Ascending aorta (tissue), 2 donors: ENCODE measurements around the gene NFRKB. TPM values are rescaled to one million over a fixed set of nuclear protein-coding genes. Genes with fewer than 3 reads are reported as not detected.

Experiments
- DNase-seq, 2 donors: peaks; one replicate each; pipeline ENCODE4 v3.0.0-alpha.2; 2019; ENCODE audit warnings: low spot score in 2 of 2
- H3K27ac ChIP-seq, 2 donors: fragments of 200-600 bp; sonication (generic); one replicate each; pipeline ENCODE4 v1.5.1; 2016 to 2017; ENCODE audit warnings: mild to moderate bottlenecking in 1 of 2
- H3K27me3 ChIP-seq: fragments of 200-600 bp; sonication (generic); one replicate; pipeline ENCODE4 v1.5.1; 2017
- H3K36me3 ChIP-seq, 2 donors: fragments of 200-600 bp; sonication (generic); one replicate each; pipeline ENCODE4 v1.5.1; 2016
- H3K4me1 ChIP-seq, 2 donors: fragments of 200-600 bp; sonication (generic); one replicate each; pipeline ENCODE4 v1.5.1; 2016 to 2017; ENCODE audit warnings: mild to moderate bottlenecking in 1 of 2
- H3K4me3 ChIP-seq, 2 donors: fragments of 200-600 bp; sonication (generic); one replicate each; pipeline ENCODE4 v1.5.1; 2016 to 2017; ENCODE audit warnings: mild to moderate bottlenecking in 1 of 2
- H3K9me3 ChIP-seq, 2 donors: fragments of 200-600 bp; sonication (generic); one replicate each; pipeline ENCODE4 v1.5.1; 2016
- intact Hi-C: fragments of 100-400 bp; cut with DNase I; formaldehyde crosslinking; loops from one replicate; pipeline ENCODE4 v1.15.1; 2023
- total RNA-seq: library from RNA; depleted of rRNA; stranded (reverse); fragments of >200 nt; gene quantifications from one replicate; pipeline ENCODE4 v1.1.0, GENCODE V29; 2016
- TF ChIP-seq, protein P1 (sequence below), 3 experiments: fragments of 200-600 bp in 2 of 3; fragments of 450-650 bp in 1 of 3; sonication (generic) in 2 of 3; IDR thresholded peaks; one replicate each; pipeline ENCODE4 v1.5.1; 2016 to 2019; ENCODE audit warnings: antibody characterized with exemption in 3 of 3, mild to moderate bottlenecking in 1 of 3, moderate library complexity in 1 of 3

Gene NFRKB
- total RNA-seq, 1 donor from 2014 or later, result 6.9 TPM

DNA sequence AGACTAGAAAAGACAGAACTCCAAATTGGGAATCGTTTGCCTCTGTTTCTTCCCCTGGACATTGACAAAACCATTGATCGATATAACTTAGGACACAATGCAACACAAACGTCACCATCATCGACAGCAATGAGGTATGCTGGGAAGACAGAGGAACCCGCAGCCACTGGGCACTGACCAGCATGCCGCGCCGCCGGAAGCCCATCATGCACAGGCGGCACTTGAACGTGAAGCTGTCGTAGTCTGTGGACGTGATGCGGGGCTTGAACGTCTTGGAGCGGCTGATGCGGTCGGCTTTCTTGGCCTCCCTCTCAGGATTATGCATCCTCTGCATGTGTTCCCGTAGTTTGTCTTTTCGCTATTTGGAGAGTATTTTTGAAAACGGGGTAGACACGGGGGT is 23.0 kb upstream of the NFRKB start:
- TF ChIP-seq, protein P1, sequence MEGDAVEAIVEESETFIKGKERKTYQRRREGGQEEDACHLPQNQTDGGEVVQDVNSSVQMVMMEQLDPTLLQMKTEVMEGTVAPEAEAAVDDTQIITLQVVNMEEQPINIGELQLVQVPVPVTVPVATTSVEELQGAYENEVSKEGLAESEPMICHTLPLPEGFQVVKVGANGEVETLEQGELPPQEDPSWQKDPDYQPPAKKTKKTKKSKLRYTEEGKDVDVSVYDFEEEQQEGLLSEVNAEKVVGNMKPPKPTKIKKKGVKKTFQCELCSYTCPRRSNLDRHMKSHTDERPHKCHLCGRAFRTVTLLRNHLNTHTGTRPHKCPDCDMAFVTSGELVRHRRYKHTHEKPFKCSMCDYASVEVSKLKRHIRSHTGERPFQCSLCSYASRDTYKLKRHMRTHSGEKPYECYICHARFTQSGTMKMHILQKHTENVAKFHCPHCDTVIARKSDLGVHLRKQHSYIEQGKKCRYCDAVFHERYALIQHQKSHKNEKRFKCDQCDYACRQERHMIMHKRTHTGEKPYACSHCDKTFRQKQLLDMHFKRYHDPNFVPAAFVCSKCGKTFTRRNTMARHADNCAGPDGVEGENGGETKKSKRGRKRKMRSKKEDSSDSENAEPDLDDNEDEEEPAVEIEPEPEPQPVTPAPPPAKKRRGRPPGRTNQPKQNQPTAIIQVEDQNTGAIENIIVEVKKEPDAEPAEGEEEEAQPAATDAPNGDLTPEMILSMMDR (IDR thresholded peaks at IDR 0.05), result no peak
- intact Hi-C loops, result no loop called here
- H3K27me3 ChIP-seq, result no peaks in the 10 kb centered on the region
- H3K4me1 ChIP-seq, result no peaks in the 10 kb centered on the region
- peaks cover 19 to 45% of the 10 kb centered on the region in 2 donors for H3K36me3 ChIP-seq
- H3K27ac ChIP-seq, result no peak overlapping the region
- H3K4me3 ChIP-seq, result no peak overlapping the region
- no peak for DNase-seq
- H3K9me3 ChIP-seq, result no peaks in the 10 kb centered on the region

DNA sequence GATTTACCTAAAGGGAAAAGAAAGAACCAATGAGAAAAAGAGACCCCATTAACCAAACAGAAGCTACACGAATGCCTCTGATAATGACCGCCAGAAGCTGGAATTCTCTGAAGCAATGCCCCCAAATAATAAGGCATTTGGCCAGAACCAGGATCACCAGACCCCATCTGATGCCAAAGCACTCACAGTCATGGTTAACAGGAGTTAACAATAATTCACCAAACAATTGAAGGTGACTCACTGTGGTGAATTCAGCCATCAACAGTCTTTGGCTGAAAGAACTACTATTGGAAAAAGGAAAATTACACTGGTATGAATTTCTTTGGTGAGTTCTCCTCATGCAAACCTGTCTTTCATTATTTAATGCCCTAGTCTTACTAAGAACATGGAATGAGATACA is 21.9 kb upstream of the NFRKB start:
- no peaks in the 10 kb centered on the region for H3K27me3 ChIP-seq
- peaks cover 19 to 45% of the 10 kb centered on the region in 2 donors for H3K36me3 ChIP-seq
- H3K4me3 ChIP-seq, result no peak overlapping the region
- no peak for DNase-seq
- TF ChIP-seq, protein P1 (IDR thresholded peaks at IDR 0.05), result no peak
- H3K9me3 ChIP-seq, result no peaks in the 10 kb centered on the region
- intact Hi-C loops, result no loop called here
- H3K4me1 ChIP-seq, result no peaks in the 10 kb centered on the region
- no peak overlapping the region for H3K27ac ChIP-seq

DNA sequence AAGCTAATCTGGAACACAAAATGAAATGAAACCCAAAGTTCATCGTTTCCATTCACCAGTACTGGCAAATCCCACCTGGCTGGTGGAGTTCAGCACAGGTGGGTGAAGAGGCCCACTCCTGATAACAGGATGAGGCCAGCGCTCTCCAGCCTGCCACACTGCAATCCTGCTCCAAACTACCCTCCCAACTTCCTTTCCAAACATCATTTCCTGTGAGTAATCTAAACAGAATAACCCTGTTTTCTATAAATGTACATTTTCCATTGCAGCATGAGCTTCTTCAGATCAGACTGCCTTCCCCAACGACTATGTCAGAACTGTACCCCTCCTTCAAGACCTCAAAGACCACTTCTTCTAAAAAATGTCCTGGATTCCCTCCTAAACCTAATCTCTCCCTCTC is 15.9 kb upstream of the NFRKB start:
- intact Hi-C loops, result no loop called here
- Histone ChIP-seq H3K4me3 (no peak overlapping the region), H3K4me1 (no peaks in the 10 kb centered on the region), H3K27ac (no peak overlapping the region), H3K9me3 (no peaks in the 10 kb centered on the region), H3K36me3 (peaks cover 30 to 53% of the 10 kb centered on the region in 2 donors), H3K27me3 (no peaks in the 10 kb centered on the region)
- TF ChIP-seq, protein P1 (IDR thresholded peaks at IDR 0.05), result no peak
- DNase-seq, result no peak

DNA sequence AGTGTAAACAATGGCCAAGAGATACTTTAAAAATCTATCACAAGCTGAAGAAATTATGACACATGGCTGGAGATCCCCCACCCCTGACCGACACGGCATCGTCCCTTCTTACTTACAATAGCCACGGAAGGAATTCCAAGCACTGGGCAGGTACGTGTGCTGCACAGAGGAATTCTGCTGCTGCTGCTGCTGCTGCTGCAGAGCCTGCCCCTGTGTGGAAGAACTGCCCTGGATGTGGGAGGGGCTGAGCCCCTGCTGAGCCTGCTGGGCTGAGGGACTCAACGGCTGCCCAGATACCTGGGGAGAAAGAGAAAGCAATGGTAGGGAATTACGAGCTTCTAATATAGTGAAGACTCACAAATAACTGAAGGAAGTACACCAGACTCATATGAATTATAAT is 15.0 kb upstream of the NFRKB start:
- DNase-seq, result no peak
- H3K27ac ChIP-seq, result no peak overlapping the region
- no peaks in the 10 kb centered on the region for H3K9me3 ChIP-seq
- TF ChIP-seq, protein P1 (IDR thresholded peaks at IDR 0.05), result no peak
- peaks cover 32 to 53% of the 10 kb centered on the region in 2 donors for H3K36me3 ChIP-seq
- H3K4me1 ChIP-seq, result no peaks in the 10 kb centered on the region
- intact Hi-C loops, result no loop called here
- H3K4me3 ChIP-seq, result no peak overlapping the region
- no peaks in the 10 kb centered on the region for H3K27me3 ChIP-seq

DNA sequence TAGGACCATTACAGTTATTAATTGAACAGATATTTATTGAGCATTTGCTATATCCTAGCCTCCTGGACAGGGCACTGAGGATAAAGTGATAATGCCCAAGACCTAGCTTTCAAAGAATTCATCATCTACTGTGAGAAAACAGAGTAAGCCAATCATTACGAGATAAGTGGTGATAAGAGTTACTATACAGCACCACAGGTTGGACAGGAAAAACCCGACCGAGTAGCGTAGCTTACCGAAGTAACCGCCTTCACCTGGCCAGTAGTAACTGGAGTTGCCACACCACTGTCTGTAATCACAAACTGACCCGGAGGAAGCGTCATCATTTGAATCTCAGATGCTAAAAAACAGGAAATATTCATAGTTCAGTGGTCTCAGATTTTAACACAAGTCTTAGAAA is 10.0 kb upstream of the NFRKB start:
- TF ChIP-seq, protein P1 (IDR thresholded peaks at IDR 0.05), result no peak
- H3K27ac ChIP-seq, result no peak overlapping the region
- DNase-seq, result no peak
- no peak overlapping the region for H3K4me3 ChIP-seq
- H3K9me3 ChIP-seq, result no peaks in the 10 kb centered on the region
- peaks cover 14 to 48% of the 10 kb centered on the region in 2 donors for H3K36me3 ChIP-seq
- no peaks in the 10 kb centered on the region for H3K4me1 ChIP-seq
- no peaks in the 10 kb centered on the region for H3K27me3 ChIP-seq
- intact Hi-C loops, result no loop called here

DNA sequence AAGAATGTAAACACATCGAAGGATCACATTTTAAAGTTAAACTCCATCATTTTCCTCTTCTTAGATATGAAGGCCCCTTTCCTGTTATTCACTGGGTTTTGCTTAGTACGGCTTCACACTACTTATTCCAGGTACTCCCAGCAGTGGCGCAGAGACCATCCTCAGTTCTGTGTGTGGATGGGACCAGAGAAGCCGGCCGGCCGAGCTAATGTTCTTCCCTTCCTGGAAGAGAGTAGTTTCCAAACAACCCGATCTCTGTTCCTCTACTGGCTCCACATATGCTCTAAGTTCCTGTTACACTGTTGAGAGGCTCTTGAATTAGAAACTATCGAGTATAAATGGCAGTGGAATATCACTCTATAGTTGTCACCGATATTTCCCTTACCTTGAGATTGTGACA is 684 bp upstream of the NFRKB start:
- no peak for DNase-seq
- Histone ChIP-seq H3K36me3 (peaks cover 0 to 22% of the 10 kb centered on the region in 2 donors), H3K4me3 (peak overlapping the region; percentile 94 to 96), H3K27me3 (no peaks in the 10 kb centered on the region), H3K4me1 (peaks cover 0 to 9% of the 10 kb centered on the region in 2 donors), H3K9me3 (no peaks in the 10 kb centered on the region), H3K27ac (peak overlapping the region; percentile 55 to 78)
- intact Hi-C loops, result loop anchor here (5.0 to 10.0 kb wide), 3 partner anchors 106 to 1019 kb away; partner anchors contain the start of genes PRDM10, SNX19 and ZBTB44
- TF ChIP-seq, protein P1 (IDR thresholded peaks at IDR 0.05), result no peak
